Dermis microvascular lymphatic vessel endothelial cell (primary cell): ENCODE data around the gene LSM14B. TPM values are rescaled to one million over a fixed set of nuclear protein-coding genes. Genes with fewer than 3 reads are reported as not detected.
"Not testable (repeated sequence)": the region's sequence is repeated elsewhere in the genome, so short reads cannot be mapped to it uniquely, and the experiment has no call there.

Experiments used
- DNase-seq, 2 donors: peaks; one replicate each; pipeline versions ENCODE4 v3.0.0 to v3.0.0-alpha.2; 2010; ENCODE audit warnings: low read depth in 2 of 2
- total RNA-seq: library from RNA; depleted of rRNA; stranded (reverse); fragments of >200 nt; gene quantifications from 2 replicates; pipeline ENCODE4 v1.2.1, GENCODE V29; 2014

The LSM14B gene
- total RNA-seq, 1 donor from 2014 or later = 23.2 TPM

- no peak for DNase-seq
Observed at GRCh38 chr20:62146019-62146755, 23.9 kb downstream of the LSM14B start.

- DNase-seq = no peak
Observed at GRCh38 chr20:62147125-62147524, 24.9 kb downstream of the LSM14B start.

- DNase-seq = no peak
Observed at GRCh38 chr20:62147528-62147927, 25.3 kb downstream of the LSM14B start.

GRCh38 chr20:62148383-62148782 is 26.1 kb downstream of the LSM14B start:
- DNase-seq = not testable (repeated sequence)

GRCh38 chr20:62148908-62149314 is 26.6 kb downstream of the LSM14B start:
- no peak for DNase-seq

GRCh38 chr20:62149532-62150309 is 27.4 kb downstream of the LSM14B start:
- DNase-seq = peak; percentile 30 to 75

GRCh38 chr20:62150310-62150575 is 28.0 kb downstream of the LSM14B start:
- DNase-seq = no peak

- no peak for DNase-seq
Observed at GRCh38 chr20:62151225-62151624, 28.9 kb downstream of the LSM14B start.

GRCh38 chr20:62151835-62152364 is 29.6 kb downstream of the LSM14B start:
- DNase-seq = no peak

- no peak for DNase-seq
Observed at GRCh38 chr20:62155428-62156253, 33.4 kb downstream of the LSM14B start.

- no peak for DNase-seq
Observed at GRCh38 chr20:62156254-62156556, 33.9 kb downstream of the LSM14B start.

GRCh38 chr20:62156592-62157386 is 34.5 kb downstream of the LSM14B start:
- DNase-seq = peak in 1 of 2 donors; percentile 55

- DNase-seq = no peak
Observed at GRCh38 chr20:62157387-62158087, 35.3 kb downstream of the LSM14B start.

GRCh38 chr20:62158088-62158400 is 35.8 kb downstream of the LSM14B start:
- DNase-seq = no peak

GRCh38 chr20:62158541-62158940 is 36.3 kb downstream of the LSM14B start:
- DNase-seq = no peak

- no peak for DNase-seq
Observed at GRCh38 chr20:62159052-62159451, 36.8 kb downstream of the LSM14B start.

GRCh38 chr20:62159839-62160238 is 37.6 kb downstream of the LSM14B start:
- DNase-seq = no peak

GRCh38 chr20:62160253-62160652 is 38.0 kb downstream of the LSM14B start:
- no peak for DNase-seq

- DNase-seq = no peak
Observed at GRCh38 chr20:62160876-62161275, 38.6 kb downstream of the LSM14B start.

GRCh38 chr20:62161347-62161746 is 39.1 kb downstream of the LSM14B start:
- DNase-seq = no peak
